ENCODE results near the gene SMARCA2.

Gene SMARCA2

DNA sequence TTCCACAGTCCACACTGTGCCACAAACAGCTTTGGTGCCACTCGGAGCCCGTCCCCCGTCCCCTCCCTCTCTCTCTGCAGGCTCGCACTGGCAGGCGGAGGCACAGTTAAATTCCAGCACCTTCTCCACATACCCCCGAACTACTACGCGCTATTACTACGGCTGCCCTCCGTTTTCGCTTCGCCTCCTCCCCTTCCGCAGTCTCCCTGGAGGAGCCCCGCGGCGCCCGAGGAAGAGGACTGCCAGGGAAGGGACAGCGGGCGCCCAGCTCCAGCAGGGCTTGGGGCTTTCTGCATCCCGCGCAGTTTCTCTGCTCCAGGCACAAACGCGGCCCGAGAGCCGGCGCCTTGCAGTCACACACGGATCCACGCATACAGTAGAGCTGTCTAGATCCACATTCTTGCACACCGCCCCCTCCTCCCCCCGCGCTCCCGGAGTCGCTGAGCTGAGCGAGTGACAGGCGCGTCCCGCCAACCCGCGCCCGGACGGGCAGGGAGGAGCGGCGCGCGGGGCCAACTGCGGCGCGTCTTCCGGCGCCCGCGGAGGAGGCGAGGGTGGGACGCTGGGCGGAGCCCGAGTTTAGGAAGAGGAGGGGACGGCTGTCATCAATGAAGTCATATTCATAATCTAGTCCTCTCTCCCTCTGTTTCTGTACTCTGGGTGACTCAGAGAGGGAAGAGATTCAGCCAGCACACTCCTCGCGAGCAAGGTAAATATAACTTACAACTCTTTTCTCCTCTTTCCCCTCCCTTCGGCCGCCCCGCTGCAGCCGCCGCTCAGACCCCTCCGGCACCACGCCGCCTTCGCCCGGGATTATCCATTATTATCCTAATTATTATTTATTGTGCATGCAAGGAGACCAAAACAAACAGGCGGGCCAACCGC is at the start of gene SMARCA2:
Gene SMARCA2, plus strand, starts transcription at position 652 of the 885 bp plus-strand sequence. CDS start 13,676 bp downstream, outside the sequence.
- DNase-seq, result peak; percentile 98

DNA sequence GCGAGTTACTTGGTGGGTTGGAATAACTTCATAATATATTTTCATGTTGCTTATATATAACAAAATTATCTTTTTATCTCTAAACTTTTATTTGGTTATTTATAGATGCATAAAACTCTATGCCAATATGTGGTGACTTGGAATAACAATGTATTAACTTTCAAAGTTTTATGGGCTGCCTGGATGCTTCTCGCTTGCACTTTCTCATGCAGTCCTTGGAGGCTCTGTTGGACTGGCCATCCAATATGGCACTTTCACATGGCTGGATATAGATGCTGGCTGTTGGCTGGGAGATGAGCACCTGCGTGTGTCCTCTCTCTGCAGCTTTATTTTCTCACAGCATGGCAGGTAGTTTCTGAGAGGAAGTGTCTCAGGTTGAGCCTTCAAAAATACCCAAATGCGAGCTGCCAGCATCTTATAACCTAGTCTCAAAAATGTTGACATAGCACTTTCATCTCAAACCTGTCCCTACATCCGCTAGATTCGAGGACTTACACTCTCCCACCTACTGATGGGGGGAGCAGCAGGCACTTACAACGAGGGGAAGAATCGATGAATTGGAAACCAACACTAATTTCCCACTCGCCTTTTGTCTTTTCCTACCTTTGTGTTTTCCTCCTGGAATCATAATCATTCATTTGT is 48.3 kb upstream of the SMARCA2 start:
- no peak for DNase-seq

DNA sequence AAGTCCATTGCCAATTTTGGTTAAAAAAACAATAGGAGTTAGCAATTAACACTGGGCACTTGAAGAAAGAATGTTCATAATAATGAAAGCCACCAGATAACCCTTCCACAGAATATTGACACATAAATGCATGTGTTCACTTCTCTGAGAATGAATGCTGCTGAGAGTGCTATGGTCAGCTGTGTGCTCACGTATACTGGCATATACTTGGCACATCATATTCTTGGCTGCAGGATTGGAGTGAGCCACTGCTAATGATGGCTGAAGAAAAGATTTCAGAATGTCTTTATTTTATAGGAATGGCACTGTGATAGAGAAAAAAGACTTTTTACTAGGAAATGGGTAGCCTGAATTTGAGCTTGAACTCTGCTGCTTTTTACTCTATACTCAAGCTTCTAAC is 46.0 kb upstream of the SMARCA2 start:
- no peak for DNase-seq

DNA sequence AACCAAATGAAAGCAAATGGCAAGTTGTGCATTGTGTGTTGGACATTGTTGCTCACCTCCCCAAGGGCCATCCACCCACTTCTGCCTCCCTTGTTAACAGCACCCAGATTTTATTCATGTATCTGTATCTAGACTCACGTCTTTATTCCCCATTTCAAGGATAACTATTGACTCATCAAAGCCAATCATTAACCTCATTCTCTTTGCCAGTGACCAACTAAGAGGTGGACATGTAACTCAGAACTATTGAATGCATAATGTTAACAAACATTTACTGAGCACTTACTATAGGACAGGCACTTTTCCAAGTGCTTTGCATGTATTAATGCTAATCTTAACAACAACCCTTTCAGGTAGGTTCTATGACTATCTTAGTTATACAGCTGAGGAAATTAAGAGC is 45.2 kb upstream of the SMARCA2 start:
- no peak for DNase-seq

DNA sequence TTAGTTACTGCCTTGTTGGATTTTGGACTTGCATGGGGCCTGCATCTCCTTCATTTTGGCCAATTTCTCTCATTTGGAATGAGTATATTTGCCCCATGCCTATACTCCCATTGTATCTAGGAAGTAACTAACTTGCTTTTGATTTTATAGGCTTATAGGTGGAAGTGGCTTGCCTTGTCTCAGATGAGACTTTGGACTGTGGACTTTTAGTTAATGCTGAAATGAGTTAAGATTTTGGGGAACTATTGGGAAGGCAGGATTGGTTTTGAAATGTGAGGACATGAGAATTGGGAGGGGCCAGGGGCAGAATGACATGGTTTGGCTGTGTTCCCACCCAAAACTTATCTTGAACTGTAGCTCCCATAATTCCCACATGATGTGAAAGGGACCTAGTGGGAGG is 42.5 kb upstream of the SMARCA2 start:
- DNase-seq, result no peak

DNA sequence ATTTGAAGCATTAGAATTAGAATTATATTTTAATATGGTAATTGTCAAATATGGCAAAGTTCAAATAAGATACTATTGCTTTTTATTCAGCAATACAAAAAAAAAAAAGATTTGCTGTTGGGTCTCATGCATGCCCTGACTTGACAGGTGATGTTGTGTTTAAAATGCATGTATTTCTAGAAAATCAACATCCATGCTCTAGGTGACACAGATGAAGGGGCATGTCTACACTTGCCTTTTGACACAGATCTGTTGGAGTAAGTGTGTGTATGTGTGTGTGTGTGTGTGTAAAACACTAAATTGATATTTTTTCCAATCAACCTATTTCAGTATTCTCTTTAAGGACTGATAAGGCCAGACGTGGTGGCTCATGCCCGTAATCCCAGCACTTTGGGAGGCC is 38.1 kb upstream of the SMARCA2 start:
- no peak for DNase-seq

DNA sequence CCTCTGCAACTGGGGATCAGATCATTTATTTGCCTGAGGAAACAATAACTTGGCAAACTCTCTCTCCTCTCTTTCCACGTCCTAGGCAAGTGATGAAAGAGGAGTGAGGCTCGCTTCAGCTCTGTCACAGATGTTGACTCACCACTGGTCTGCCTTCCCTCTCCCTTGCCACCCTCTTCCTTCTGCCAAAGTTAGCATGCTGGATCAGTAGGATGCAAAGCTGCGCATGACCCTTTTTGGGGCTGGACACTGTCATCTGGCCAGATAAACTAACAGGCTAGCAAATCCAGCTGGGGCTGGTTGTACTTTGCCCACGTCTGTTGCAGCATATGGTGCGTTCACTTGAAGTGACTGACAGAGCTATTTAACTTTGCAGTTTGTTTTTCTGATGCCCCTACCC is 36.2 kb upstream of the SMARCA2 start:
- no peak for DNase-seq

DNA sequence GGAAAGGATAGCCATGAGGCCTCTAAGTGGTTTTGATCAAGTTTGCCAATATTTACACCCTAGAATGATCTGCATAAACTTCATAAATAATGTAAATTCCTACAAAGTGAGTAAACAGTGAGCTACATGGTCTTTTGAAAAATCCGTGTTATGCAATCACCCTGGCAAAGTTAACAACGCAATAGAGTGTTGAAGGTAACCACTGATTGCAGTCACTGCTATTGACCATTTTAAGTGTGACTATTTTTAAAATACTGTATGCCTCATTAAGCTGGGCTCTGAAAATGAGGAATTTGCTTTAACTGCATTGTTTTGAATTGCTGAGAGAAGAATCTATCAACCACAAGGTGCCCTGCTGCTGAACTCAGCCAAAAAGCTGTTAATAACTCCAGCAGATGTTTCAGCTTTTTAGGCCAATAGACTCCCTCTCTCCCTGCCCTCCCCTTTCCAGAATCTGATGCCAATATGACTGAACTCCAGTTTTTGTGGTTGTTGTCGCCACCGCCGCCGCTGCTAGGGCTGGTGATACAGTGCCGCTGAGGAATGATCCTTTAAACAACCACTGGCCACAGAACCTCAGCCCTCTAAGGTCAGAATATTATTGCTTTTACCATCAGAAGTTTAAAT is 35.3 kb upstream of the SMARCA2 start:
- no peak for DNase-seq

DNA sequence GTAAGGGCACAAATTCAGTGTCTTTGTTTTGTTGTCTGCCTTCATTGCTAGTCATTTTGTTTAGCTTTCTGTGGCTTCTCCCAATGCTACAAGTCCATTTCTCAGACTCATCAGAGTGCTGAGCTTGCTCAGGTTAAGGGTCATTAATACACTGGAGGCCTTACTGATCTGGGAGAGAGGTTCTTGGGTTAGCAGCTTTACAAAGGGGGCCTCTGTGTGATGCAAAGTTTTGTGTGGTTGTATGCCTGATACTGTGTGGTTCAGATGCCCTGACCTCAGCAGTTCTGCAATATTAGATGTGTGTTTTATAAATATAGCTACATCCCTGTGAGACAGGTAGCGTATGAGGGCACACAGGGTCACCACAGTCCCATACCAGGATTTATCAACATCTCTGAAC is 34.8 kb upstream of the SMARCA2 start:
- DNase-seq, result no peak

DNA sequence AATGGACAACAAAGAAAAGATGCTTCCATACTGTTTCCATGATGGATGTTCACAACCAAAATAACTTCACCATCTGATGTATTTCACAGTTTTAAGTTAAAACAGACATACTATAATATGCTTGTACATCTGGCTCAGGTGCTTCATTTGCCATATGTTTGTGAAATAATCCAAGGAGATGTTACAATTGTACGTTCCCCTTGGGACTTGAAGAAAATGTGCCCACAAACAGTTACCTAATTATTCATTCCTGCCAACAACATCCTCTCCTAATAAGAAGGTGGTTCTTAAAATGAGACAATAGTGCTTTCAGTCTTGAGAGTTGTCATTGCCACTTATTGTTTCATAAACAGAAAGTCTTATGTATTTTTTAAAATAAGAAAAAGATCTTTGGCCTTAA is 33.1 kb upstream of the SMARCA2 start:
- DNase-seq, result no peak

DNA sequence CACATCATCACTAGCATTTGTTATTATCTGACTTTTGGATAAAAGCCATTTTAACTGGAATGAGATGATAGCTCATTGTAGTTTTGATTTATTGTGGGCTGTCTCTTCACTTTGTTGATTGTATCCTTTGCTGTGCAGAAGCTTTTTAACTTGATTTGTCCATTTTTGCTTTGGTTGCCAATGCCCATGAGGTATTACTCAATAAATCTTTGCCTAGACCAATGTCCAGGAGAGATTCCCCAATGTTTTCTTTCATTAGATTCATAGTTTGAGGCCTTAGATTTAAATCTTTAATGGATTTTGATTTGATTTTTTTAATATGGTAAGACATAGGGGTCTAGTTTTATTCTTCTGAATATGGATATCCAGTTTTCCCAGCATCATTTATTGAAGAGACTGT is 28.8 kb upstream of the SMARCA2 start:
- DNase-seq, result no peak

DNA sequence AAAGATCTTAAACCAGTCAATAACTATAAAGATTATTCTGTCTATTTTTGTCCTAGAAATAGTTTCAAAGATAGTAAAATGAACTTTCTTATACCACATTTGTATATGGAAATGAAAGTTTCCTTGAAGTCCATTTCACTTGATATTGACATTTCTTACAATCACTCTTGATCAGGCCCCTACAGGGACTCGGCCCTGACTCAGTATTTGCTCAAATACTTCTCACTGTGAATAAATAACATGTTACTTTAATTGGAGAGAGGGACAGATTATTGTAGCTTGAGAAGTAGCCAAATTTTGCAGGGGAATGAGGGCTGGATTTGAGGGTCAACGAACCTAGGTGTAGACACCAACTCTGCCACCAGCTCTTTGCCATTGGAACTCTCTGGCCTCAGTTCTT is 25.6 kb upstream of the SMARCA2 start:
- no peak for DNase-seq

DNA sequence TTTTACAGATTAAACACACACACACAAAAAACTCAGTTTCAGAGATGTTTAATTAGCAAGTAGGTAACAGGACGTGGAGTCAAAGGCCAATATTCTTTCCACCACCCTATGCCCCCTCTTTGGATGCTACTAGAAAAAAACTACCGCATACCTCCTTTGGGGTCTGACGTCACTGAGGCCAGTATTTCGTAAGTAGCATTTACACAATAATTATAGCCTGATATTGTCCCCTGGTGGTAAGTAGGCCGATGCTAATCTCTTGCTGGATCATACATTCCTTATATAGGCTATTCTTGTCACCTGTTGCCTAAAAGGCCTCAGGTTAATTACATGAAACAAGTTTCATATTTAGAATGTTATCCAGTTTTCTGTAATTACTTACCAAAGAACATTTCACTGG is 21.0 kb upstream of the SMARCA2 start:
- no peak for DNase-seq

DNA sequence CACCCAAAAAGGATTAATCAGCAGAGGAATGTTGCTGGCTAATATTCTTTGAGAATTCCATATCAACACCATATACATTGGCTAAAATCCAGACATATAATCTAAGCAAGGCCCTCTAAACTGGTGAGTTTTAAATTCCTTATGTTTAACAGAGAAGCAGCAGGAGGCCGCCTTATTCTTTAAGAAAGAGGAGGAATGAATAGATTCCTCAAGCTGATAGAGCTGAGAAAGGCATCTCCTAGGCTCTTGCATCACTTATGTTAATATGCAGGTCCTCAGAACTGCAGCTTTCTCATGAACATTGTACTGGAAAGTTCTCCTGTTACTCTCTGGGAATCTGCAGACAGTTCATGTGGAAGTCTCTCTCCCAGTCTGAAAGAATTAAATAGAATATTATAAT is 20.1 kb upstream of the SMARCA2 start:
- DNase-seq, result no peak

DNA sequence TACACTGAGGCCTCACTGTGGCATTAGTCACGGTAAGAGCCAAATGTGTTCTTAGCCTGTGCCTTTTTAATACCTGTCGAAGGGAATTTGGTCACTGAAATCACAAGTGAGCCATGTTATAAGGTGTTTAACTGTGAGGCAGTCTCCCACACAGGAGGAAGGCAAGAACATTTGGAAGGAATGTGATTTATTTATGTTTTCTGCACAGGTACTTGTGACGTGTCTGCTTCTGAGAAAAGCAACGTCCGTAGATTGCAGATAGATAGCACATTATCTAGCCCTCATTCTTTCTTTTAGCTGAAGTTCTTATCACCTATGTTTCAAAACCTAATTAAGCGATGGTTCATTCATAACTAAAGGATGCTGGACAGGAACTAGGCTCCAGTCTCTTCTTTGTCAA is 19.0 kb upstream of the SMARCA2 start:
- DNase-seq, result no peak

DNA sequence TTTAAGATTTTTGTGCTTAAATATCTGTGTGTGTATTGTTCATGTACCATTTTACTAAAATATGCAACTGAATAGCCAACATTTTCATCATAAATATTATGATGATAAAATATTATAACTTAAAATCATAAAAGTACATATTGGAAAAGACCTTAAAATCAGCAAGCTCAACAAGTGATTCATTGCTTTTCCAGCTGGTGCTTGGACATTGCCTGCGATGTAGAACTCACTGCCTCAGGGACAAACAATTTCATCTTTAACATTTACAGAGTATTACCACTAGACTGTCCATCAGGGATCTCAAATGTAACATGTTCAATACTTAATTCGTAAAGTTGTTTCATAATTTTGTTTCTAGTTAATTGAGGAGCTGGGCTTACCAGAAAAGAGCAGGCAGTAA is 17.5 kb upstream of the SMARCA2 start:
- no peak for DNase-seq

DNA sequence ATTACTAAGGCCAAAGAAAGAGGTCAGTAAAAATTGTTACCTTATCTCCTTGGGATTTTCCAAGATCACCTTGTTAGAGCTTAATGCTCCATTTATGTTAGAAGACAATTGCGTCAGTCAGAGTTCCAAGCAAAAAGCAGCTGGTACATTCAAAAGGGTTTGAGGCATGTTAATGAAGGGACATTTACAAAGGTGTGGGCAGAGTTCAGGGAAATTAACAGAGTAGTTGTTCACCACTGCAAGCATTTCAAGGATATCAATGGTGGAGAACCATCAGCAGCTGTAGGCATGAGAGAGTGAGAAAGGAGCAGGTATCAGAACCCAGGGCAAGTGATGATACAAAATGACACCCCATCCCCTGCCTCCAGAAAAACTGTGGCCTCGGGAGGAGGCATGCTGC is 17.0 kb upstream of the SMARCA2 start:
- DNase-seq, result no peak

DNA sequence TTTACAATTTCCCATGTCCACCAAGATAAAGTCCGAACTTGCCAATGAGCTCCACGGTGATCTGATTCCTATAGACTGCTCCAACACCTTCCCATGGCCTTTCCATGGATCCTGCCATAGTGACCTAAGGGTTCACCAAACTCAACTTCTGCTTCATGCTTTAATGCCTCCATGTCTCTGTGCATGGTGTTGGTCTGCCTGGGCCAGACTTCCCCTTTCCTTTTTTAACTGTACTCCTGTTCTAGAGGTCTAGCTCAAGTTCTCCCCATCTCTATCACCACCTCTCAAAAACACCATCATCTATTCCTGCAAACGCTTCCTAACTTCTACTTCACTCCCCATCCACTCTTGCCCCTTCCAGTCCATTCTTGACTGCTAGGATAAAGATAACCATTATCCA is 14.8 kb upstream of the SMARCA2 start:
- DNase-seq, result no peak

DNA sequence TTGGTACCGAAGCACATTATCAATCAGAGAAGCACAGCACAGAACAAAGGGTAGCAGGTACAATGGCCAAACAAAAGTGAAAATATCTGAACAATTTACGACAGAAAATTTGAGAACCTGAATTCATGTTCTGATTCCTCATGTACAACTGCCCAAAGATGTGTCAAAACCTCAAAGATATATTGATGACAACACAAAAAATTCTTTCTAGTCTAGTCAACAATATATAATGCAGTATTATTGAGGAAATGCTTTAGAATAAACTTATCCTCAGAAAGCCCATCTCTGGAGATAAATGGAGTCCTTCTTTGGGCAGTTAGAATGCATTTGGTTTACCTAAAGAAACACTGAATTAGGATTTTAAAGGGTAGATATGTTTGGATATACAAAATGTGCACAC is 6.8 kb upstream of the SMARCA2 start:
- no peak for DNase-seq

DNA sequence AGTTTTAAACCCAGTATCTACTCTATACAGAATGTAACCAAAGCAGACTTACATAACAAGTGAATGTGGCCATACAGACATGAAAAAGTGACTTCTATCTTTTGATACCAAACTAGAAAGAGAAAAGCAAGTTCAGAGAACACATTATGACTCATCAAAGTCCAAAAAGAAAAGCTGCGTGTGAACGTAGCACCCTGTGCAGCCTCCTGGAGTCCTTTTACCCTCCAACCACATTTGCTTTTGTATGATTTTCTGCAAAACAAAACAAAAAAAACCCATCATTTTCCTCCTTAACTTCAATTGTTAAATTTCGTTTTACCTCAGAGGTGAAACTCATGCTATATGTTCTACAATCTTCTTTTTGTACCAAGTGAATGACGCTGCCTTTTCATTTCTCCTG is 2.8 kb upstream of the SMARCA2 start:
- no peak for DNase-seq

DNA sequence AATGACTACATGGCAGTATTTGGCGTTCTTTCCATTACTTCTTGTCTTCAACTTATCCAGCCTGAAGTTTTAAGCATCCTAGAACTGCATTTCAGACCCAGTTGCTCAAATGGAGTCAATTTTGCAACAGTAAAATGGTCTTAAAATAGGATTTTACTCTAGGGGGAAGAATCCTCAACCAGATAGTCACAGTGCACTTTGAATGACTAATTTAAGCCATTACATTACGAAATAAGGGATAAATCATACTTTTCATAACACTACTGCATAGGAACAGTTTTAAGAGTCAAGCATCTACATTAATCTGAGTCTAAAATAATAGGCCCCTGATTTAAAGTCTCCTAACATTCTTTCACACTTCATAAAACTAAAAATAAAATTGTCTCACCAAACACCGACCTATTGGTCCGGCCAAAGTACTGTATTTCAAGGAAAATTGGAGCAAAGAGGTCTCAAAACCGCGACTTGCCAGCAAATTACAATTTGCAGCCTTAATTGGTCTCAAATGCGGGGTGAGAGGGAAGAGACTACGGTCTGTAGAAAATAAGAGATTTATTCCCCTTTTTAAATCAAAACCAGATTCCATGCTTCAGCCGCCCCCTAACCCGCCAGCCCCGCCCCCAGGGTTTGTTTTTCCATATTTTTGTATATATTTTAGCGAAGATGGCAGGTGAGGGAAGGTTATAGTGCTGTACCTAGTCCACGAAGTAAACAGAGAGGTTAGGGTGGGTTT is 1.2 kb upstream of the SMARCA2 start:
- no peak for DNase-seq

DNA sequence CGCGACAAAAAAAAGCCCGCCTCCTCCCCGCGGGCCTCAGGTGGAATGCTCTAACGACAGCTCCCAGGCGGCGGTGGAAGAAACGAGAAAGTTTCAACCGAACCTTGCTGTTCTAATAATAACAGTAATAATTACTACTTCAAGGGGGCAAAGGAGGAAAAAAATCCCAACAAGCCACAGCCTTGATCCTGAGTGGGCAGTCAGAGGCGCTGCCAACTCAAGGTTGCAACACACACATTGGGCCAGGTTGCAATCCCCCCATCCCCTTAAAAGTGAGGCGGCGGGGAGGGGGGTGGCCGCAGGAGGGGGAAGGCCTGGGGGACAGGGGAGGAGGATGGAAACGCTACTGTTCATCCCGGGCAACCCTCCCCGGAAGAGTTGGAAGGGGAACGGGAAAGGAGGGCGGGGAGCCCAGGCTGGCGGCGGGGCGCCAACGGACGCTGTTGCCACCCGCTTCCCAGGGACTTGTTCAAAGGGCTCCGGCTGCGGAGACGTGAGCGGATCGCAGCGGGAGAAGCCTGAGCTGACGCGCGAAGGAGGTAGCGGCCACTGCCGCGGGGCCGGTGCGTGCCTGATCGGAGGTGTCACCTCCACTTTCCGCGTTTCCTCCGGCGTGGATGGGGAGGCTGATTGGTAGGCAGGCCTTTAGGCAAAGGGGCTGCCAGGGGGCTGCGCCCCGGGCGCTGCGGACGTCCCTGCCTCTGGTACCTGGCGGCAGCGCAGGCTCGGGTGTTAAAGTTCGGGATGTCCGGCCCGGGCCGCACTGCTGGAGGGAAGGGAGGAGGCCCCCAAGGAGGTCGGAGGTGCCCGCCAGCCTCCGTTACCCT is 647 bp downstream of the SMARCA2 start:
- DNase-seq, result peak; percentile 42

All from activated CD8-positive, alpha-beta memory T cell treated with anti-CD3 and anti-CD28 coated beads, Interleukin-2, amount 50 U/mL, for 4 hours (primary cell).